Measurements from ENCODE around the gene FCN2.

GRCh38 chr9:134869554-134870300 is 10.9 kb upstream of the FCN2 start:
- TF ChIP-seq CTCF (IDR thresholded peaks at IDR 0.05) (no peak), POLR2A (IDR thresholded peaks at IDR 0.05) (no peak)

Measured in esophagus squamous epithelium (tissue), 4 donors.